ENCODE results near the gene AGMO.
A peak's percentile ranks its signal among the peaks of the same experiment; 100 is the strongest.
"Not testable (repeated sequence)": the region's sequence is repeated elsewhere in the genome, so short reads cannot be mapped to it uniquely, and the experiment has no call there.

The AGMO gene

DNA sequence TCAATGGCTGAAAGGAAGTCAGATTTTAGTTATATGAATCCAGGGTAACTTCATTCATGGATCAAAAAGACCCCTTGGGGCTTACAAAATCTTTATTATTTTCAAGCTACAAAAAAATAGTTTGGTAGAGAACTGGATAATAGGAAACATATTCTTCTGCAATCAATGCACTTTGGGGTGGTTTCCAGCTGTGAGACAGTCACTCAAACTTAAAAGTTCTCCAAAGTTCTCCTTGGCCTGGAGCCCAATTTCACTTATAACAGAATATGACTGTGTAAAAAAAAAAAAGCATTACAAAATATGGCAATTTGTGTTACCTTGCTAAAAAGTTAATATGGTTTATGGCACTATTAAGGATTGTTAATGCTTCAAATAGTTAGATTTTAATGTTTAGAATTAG is 255.5 kb downstream of the AGMO start:
- no peak for DNase-seq

DNA sequence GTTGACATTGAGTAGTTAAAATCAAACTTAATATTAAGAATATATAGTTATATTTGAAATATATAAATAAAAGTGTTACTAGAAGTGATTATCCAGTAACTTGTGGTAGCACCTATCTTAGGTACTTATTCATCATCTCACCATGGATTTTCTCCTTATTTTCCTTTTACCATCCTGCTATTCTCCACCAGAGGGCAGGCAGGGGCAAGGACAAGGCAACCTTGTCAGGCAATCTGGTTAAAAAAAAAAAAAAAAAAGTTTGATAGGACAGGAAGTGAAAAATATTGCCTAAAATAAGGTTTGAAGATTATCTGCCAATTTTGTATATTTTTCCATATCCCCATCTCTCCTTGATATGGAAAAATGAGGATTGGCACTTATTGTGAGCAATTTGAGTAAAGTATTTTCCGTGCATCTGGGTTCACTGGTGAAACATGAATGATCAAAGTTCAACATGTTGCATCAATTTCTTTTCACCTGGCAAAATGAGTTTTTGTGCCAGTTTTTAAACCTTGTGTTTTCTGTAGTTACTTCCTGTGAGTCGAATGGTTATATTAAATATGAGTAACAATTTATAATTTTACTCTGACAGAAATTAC is 256.7 kb downstream of the AGMO start:
- peak; percentile 60 to 63 for DNase-seq

GRCh38 chr7:15303357-15303756 is 258.5 kb downstream of the AGMO start:
- DNase-seq: no peak

DNA sequence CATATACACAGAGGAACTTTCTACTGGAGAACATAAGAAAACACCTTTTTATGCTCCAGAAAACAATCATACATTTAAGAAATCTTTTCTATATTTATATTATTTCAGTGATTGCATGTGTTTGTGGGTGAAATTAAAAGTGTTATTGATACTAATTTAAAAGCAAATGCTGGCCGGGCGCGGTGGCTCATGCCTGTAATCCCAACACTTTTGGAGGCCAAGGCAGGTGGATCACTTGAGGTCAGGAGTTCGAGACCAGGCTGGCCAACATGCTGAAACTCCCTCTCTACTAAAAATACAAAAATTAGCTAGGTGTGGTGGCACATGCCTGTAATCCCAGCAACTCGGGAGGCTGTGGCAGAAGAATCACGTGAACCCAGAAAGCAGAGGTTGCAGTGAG is 260.8 kb downstream of the AGMO start:
- DNase-seq: not testable (repeated sequence)

DNA sequence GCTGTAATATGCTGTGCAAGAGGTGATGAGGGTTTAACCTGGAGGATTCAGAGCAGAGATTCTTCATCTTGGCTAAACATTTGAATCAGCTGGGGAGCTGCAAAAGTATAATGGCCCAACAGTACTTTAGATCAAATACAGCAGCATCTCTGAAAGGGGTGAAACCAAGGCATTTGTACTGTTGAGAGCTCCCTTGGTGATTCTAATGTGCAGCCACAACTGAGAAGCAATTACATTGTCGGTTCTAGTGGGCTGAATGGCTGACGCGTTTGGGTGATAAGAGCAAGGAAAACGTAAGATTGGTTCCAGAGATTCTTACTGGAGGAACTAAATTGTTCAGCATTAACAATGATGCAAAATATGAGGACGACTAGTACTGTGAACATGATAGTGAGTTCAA is 269.7 kb downstream of the AGMO start:
- DNase-seq: no peak

- DNase-seq: no peak
These were observed 270.1 kb downstream of the AGMO start for GRCh38 chr7:15291699-15292098.

- DNase-seq: no peak
These were observed 273.1 kb downstream of the AGMO start for GRCh38 chr7:15288741-15289140.

- DNase-seq: no peak
These were observed 277.4 kb downstream of the AGMO start for GRCh38 chr7:15284396-15284795.

- DNase-seq: no peak
These were observed 281.6 kb downstream of the AGMO start for GRCh38 chr7:15280078-15280733.

- DNase-seq: no peak
These were observed 282.2 kb downstream of the AGMO start for GRCh38 chr7:15279640-15280039.

DNA sequence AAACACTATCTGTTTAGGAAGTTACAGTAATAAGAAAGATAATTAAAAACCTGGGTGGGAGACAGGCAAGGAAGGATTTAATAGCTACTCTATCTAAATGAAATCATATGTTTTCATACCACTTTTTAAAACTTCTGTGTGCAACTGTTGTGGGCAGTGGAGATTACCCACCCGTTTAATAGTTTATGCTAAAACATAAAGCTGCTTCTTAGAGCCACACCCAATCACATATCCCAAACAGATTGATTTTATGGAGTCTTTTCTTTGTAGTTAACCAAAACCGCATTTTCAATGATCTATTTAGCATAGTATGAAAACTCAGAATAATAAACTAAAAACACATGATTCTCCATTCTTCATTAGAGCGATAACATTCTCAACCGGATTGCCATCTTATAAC is 304.1 kb downstream of the AGMO start:
- DNase-seq: no peak

GRCh38 chr7:15252181-15252580 is 309.6 kb downstream of the AGMO start:
- no peak for DNase-seq

- DNase-seq: no peak
These were observed 313.3 kb downstream of the AGMO start for GRCh38 chr7:15248514-15248913.

GRCh38 chr7:15245831-15246230 is 316.0 kb downstream of the AGMO start:
- no peak for DNase-seq

GRCh38 chr7:15239801-15240200 is 322.0 kb downstream of the AGMO start:
- DNase-seq: no peak

DNA sequence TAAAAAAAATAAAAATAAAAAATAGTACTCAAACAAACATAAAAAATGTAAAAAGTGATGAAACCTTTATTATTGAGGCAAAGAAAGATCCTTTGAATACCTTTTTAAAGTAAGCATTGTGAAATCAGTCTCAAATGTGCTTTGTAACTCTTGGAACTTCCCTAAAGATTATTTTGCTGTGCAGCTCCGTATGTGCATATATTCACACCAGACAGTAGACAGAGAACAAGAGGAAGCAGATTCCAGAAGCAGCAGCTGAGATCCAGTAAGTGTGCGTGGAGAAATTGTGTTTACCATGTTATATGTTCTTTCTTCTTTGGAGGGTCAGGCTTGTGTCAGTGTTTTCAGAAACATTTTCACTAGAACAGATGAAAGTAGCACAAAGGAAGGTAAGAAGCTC is 324.9 kb downstream of the AGMO start:
- no peak for DNase-seq

- DNase-seq: no peak
These were observed 327.4 kb downstream of the AGMO start for GRCh38 chr7:15234431-15234830.

- peak; percentile 28 to 84 for DNase-seq
These were observed 333.0 kb downstream of the AGMO start for GRCh38 chr7:15228831-15229230.

DNA sequence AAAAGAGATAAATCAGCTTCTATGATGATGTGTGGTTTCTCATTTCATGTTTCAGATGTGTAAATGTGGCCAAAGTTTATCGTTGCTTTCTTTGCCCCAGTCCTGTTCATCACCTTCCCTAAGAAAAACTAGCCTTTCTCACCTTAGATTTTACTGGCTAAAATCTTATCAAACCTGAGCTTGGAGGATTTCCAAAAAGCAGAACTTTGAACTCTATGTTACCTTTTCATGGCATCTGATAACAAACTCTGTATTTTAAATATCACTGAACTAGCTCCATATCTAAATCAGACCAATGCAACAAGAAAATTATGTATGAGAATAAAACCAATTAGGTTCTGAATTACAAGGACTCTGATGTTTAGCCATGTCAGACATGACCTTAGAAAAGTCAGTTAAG is 335.8 kb downstream of the AGMO start:
- DNase-seq: no peak

GRCh38 chr7:15219758-15220157 is 342.1 kb downstream of the AGMO start:
- DNase-seq: no peak

- DNase-seq: no peak
These were observed 343.6 kb downstream of the AGMO start for GRCh38 chr7:15218261-15218660.

DNA sequence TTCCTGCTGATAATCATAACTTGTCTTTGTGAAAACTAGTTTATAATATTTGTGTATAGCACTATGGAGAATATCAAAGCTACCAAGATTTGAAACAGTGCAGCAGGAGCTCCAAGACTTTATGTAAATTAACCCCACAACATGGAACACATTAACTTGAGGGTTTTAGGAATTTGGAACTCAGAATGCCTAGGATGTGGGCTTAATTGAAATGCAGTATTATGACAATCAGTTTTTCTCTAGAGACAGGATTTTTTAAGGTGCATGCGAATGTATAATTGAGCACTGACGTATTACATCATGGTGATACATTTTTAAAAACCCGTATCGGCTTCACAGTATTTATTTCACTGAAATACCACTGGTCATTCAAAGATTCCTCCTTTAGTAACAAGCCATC is 346.2 kb downstream of the AGMO start:
- DNase-seq: no peak

DNA sequence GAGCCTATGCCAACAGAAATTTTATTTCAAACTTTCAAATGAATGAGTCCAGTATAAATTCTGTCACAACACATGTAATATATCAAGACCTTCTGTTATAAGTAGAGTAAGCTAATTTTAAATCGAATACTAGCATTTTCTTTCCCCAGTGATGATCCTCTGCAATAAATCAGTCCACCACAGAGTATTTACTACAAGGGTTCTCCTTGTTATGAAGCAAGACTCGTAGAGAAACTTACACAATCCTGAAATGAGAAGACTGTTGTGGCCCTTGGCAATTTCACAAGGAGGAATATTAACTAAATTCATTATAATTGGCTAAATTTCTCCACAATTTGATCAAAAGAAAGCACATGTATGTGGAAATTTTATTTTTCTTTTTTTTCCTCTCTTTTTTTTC is 346.8 kb downstream of the AGMO start:
- no peak for DNase-seq

- DNase-seq: no peak
These were observed 348.7 kb downstream of the AGMO start for GRCh38 chr7:15213093-15213492.

DNA sequence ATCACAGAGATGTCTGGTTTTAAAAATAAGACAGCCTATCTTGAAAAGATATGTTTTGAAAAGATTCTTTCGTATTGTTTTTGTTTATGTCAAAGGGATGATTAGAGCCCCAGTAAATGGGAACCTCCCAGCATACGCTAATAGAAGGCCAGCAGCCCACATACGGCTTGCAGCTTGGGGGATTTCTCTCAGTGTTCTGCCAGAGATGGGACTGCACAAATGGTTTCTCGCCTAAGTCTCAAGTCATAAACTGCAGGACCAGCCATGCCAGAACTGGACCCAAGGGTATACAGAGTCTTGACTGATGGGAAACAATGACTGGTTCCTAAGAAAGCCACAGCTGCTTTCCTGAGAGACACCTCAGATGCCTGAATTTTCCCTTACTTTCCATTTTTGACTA is 352.4 kb downstream of the AGMO start:
- no peak for DNase-seq

Measured in NCI-H2081 (cell line).